OCI-LY3 (cell line): ENCODE results near the gene TMEM169.
"Not testable (repeated sequence)": the region's sequence is repeated elsewhere in the genome, so short reads cannot be mapped to it uniquely, and the experiment has no call there.

ENCODE experiments used
- H2AFZ ChIP-seq: fragments of 200-600, 300-600 bp; shearing (Covaris generic); 2 replicates; pipeline ENCODE4 v1.6.0; 2014; ENCODE audit warnings: antibody characterized with exemption, low read depth, low read length
- H3K27ac ChIP-seq: fragments of 200-600, 300-600 bp; sonication (generic); 2 replicates; pipeline ENCODE4 v1.5.1; 2014; ENCODE audit warnings: mild to moderate bottlenecking, low read length, moderate library complexity, mixed read lengths
- H3K27me3 ChIP-seq: fragments of 200-600, 300-600 bp; sonication (generic); 2 replicates; pipeline ENCODE4 v1.6.1; 2014; ENCODE audit warnings: low read depth, low read length, mixed read lengths
- H3K36me3 ChIP-seq: fragments of 200-600, 300-600 bp; sonication (generic); replicated peaks from 2 replicates; pipeline ENCODE3; 2014; ENCODE audit warnings: low read depth, low read length, mixed read lengths
- H3K4me1 ChIP-seq: fragments of 300-600, 200-600 bp; sonication (generic); 2 replicates; pipeline ENCODE4 v1.6.1; 2014; ENCODE audit warnings: low read length, mixed read lengths
- H3K4me2 ChIP-seq: fragments of 200-600, 300-600 bp; sonication (generic); 2 replicates; pipeline ENCODE4 v1.6.1; 2014; ENCODE audit warnings: low read length, mixed read lengths
- H3K4me3 ChIP-seq: fragments of 300-600, 200-600 bp; sonication (generic); 2 replicates; pipeline ENCODE4 v1.5.1; 2014; ENCODE audit warnings: antibody characterized with exemption, mild to moderate bottlenecking, low read length, moderate library complexity
- H3K79me2 ChIP-seq: fragments of 300-600, 200-600 bp; shearing (Covaris generic); 2 replicates; pipeline ENCODE4 v1.6.1; 2014; ENCODE audit warnings: mild to moderate bottlenecking, low read length, mixed read lengths
- H3K9ac ChIP-seq: fragments of 300-600, 200-600 bp; shearing (Covaris generic); 2 replicates; pipeline ENCODE4 v1.6.0; 2014; ENCODE audit warnings: mild to moderate bottlenecking, low read length, moderate library complexity
- H3K9me3 ChIP-seq: fragments of 200-600, 300-600 bp; shearing (Covaris generic); 2 replicates; pipeline ENCODE4 v1.6.1; 2014; ENCODE audit warnings: low read length, mixed read lengths; ENCODE audit not compliant: insufficient read depth
- H4K20me1 ChIP-seq: fragments of 200-600, 300-600 bp; sonication (generic); 2 replicates; pipeline ENCODE4 v1.6.1; 2016; ENCODE audit warnings: low read length, mixed read lengths; ENCODE audit not compliant: insufficient read depth
- EZH2phosphoT487 ChIP-seq: fragments of 200-600 bp; shearing (Covaris generic); IDR thresholded peaks from 2 replicates; pipeline ENCODE4 v1.6.1; 2018; ENCODE audit warnings: antibody characterized with exemption, mixed run types, low read depth
- TF ChIP-seq, protein P1 (sequence below): fragments of 200-600, 300-600 bp; sonication (generic); IDR thresholded peaks from 2 replicates; pipeline ENCODE4 v1.5.1; 2014; ENCODE audit warnings: antibody characterized with exemption, low read length, low read depth

The TMEM169 gene

DNA sequence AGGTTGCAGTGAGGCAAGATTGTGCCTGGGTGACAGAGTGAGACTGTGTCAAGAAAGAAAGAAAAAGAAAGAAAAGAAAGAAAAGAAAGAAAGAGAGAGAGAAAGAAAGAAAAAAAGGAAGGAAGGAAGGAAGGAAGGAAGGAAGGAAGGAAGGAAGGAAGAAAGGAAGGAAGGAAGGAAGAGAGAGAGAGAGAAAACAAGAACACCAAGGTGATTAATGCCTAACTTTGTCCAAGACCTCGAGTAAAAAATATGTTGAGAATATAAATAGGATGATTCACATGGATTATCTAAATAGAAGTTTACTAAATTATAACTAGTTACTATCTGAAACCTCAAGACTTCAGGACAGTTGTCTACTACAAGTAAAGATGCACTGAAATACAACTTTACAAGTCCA is 7.3 kb upstream of the TMEM169 start:
- Histone ChIP-seq H3K4me3 (no peak overlapping the region), H3K36me3 (peaks cover 5% of the 10 kb centered on the region), H3K9me3 (no peaks in the 10 kb centered on the region), H3K27ac (no peak overlapping the region), H4K20me1 (no peaks in the 10 kb centered on the region), H3K9ac (no peak overlapping the region), H3K4me1 (peaks cover 1% of the 10 kb centered on the region), H2AFZ (no peak overlapping the region), H3K27me3 (no peaks in the 10 kb centered on the region), H3K4me2 (no peak overlapping the region), H3K79me2 (no peaks in the 10 kb centered on the region)
- TF ChIP-seq, protein P1, sequence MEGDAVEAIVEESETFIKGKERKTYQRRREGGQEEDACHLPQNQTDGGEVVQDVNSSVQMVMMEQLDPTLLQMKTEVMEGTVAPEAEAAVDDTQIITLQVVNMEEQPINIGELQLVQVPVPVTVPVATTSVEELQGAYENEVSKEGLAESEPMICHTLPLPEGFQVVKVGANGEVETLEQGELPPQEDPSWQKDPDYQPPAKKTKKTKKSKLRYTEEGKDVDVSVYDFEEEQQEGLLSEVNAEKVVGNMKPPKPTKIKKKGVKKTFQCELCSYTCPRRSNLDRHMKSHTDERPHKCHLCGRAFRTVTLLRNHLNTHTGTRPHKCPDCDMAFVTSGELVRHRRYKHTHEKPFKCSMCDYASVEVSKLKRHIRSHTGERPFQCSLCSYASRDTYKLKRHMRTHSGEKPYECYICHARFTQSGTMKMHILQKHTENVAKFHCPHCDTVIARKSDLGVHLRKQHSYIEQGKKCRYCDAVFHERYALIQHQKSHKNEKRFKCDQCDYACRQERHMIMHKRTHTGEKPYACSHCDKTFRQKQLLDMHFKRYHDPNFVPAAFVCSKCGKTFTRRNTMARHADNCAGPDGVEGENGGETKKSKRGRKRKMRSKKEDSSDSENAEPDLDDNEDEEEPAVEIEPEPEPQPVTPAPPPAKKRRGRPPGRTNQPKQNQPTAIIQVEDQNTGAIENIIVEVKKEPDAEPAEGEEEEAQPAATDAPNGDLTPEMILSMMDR = no peak
- TF ChIP-seq EZH2phosphoT487 = no peak

DNA sequence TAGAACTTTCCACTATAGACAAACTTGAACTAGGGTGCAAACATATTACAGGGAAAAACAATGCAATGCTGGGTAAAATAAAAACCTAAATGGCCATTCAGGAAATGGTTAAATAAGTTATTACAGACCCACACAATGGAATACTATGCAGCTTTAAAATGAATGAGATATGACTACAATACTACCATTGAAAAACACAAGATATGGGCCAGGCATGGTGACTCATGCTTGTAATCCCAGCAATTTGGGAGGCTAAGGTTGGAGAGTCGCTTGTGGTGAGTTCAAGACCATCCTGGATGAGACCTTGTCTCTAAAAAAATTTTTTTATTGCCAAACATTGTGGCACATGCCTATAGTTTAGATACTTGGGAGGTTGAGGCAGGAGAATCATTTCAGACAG is 6.9 kb upstream of the TMEM169 start:
- Histone ChIP-seq H3K4me3 (no peak overlapping the region), H3K79me2 (no peaks in the 10 kb centered on the region), H3K4me2 (no peak overlapping the region), H3K9ac (no peak overlapping the region), H3K9me3 (no peaks in the 10 kb centered on the region), H3K27me3 (no peaks in the 10 kb centered on the region), H3K4me1 (no peaks in the 10 kb centered on the region), H3K27ac (no peak overlapping the region), H4K20me1 (no peaks in the 10 kb centered on the region), H2AFZ (no peak overlapping the region), H3K36me3 (peaks cover 5% of the 10 kb centered on the region)
- TF ChIP-seq, protein P1 = no peak
- TF ChIP-seq EZH2phosphoT487 = no peak

DNA sequence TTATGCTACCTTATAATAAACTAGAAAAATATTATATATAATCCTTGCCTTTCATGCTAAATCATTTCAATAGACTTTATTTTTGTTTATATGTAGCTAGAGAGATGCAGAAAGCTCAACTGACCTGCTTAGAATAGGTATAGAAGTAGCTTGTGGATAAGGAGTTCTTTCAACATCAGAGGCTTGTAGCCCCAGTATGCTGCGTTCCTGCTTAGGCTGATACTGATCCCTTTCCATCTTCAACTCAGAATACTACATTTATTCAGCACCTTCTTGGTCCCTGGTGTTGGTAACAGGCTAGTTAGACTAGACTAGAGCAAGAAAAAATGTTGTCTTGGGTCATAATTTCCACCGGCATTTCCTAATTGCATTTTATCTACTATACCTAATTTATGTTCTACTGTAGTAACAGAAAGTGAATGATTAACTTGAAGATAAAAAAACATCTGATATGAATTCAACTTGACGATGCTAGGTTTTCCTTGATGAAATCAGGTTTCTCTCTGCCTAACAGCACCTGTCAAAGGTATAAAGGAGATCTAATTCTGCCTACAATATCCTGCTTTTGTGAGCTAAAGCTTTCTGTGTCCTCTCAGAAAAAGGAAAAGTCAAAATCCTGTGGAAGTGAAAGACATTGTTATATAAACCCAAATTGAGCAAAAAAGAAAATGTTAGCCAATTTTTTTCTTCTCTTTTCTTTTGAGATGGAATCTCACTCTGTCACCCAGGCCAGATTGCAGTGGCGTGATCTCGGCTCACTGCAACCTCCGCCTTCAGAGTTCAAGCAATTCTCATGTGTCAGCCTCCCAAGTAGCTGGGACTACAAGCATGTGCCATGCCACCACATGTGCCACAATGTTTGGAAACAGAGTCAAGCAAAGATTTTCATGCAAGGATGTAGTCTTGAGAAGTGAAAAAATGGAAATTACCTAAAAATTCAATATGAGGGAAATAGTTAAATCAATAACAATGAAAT is 5.9 kb upstream of the TMEM169 start:
- no peak overlapping the region for H3K9ac ChIP-seq
- no peak overlapping the region for H2AFZ ChIP-seq
- no peak overlapping the region for H3K4me3 ChIP-seq
- no peaks in the 10 kb centered on the region for H4K20me1 ChIP-seq
- peaks cover 4% of the 10 kb centered on the region; the same call in 1 of the 2 replicates for H3K4me1 ChIP-seq
- TF ChIP-seq EZH2phosphoT487 = no peak
- TF ChIP-seq, protein P1 = no peak
- no peak overlapping the region for H3K27ac ChIP-seq
- H3K79me2 ChIP-seq = no peaks in the 10 kb centered on the region
- H3K27me3 ChIP-seq = no peaks in the 10 kb centered on the region
- peaks cover 5% of the 10 kb centered on the region for H3K36me3 ChIP-seq
- H3K9me3 ChIP-seq = no peaks in the 10 kb centered on the region
- no peak overlapping the region for H3K4me2 ChIP-seq

DNA sequence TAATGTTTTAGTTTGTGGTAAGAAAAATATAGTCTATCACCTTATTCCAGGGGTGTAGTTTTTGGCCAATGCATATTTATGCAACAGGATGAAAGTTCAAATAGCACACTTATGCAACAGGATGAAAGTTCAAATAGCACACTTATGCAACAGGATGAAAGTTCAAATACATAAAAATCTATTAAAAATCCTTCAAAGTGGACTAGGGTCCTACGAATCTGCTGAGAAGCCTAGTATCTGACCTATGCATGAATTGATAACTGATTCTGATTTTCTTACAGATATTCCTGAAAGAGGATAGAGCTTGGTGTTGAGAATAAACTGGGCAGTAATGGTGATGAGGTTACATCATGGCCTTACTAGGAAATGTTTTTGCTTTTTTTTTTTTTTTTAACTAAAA is 2.9 kb upstream of the TMEM169 start:
- no peaks in the 10 kb centered on the region for H4K20me1 ChIP-seq
- H3K27ac ChIP-seq = no peak overlapping the region
- H3K27me3 ChIP-seq = no peaks in the 10 kb centered on the region
- no peak overlapping the region for H3K4me3 ChIP-seq
- H3K36me3 ChIP-seq = no peaks in the 10 kb centered on the region
- no peak overlapping the region for H3K4me2 ChIP-seq
- no peaks in the 10 kb centered on the region for H3K9me3 ChIP-seq
- no peak for TF ChIP-seq EZH2phosphoT487
- TF ChIP-seq, protein P1 = no peak
- no peak overlapping the region for H2AFZ ChIP-seq
- no peaks in the 10 kb centered on the region for H3K79me2 ChIP-seq
- H3K4me1 ChIP-seq = peaks cover 13% of the 10 kb centered on the region; the same call in 1 of the 2 replicates
- no peak overlapping the region for H3K9ac ChIP-seq

DNA sequence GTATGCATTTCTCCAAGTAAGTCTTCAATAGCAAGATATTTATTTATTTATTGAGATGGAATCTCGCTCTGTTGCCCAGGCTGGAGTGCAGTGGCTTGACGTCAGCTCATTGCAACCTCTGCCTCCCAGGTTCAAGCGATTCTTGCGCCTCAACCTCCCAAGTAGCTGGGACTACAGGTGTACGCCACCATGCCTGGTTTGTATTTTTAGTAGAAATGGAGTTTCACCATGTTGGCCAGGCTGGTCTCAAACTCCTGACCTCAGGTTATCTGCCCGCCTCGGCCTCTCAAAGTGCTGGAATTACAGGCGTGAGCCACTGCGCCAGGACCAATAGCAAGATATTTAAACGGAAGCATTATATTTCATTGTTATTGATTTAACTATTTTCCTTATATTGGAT is 1.7 kb upstream of the TMEM169 start:
- H3K79me2 ChIP-seq, H3K4me3 ChIP-seq, H3K9ac ChIP-seq, H3K9me3 ChIP-seq, H3K36me3 ChIP-seq, H3K4me2 ChIP-seq, H3K27ac ChIP-seq, H3K27me3 ChIP-seq, H2AFZ ChIP-seq, H4K20me1 ChIP-seq: not testable (repeated sequence)
- peaks cover 17% of the 10 kb centered on the region; the same call in 1 of the 2 replicates for H3K4me1 ChIP-seq
